H9 (cell line): ENCODE results near the gene TSPAN5. TPM values are rescaled to one million over a fixed set of nuclear protein-coding genes. Genes with fewer than 3 reads are reported as not detected.

Experiments used
- DNase-seq: peaks from one replicate; pipeline ENCODE4 v3.0.0-alpha.2; 2017
- H2AFZ ChIP-seq: one replicate; pipeline ENCODE4 v1.6.1; 2013; ENCODE audit warnings: mild to moderate bottlenecking, low read length, control low read depth, moderate library complexity
- H2AK5ac ChIP-seq: 2 replicates; pipeline ENCODE4 v1.6.1; 2013; ENCODE audit warnings: low read length, control low read depth, mixed read lengths; ENCODE audit not compliant: insufficient read length
- H2BK120ac ChIP-seq: one replicate; pipeline ENCODE4 v1.6.1; 2013; ENCODE audit warnings: low read depth, mild to moderate bottlenecking, low read length, control low read depth, inconsistent platforms; ENCODE audit not compliant: poor library complexity, severe bottlenecking
- H2BK12ac ChIP-seq: 2 replicates; pipeline ENCODE4 v1.6.1; 2013; ENCODE audit warnings: low read length, control low read depth, mixed read lengths, low read depth; ENCODE audit not compliant: insufficient read length
- H2BK15ac ChIP-seq: 2 replicates; pipeline ENCODE4 v1.6.1; 2013; ENCODE audit warnings: low read depth, low read length, control low read depth
- H2BK20ac ChIP-seq: one replicate; pipeline ENCODE4 v1.6.1; 2013; ENCODE audit warnings: low read depth, mild to moderate bottlenecking, low read length, control low read depth, inconsistent platforms; ENCODE audit not compliant: poor library complexity, severe bottlenecking
- H2BK5ac ChIP-seq: 2 replicates; pipeline ENCODE4 v1.6.1; 2013; ENCODE audit warnings: low read length, control low read depth, mixed read lengths; ENCODE audit not compliant: insufficient read length
- H3K14ac ChIP-seq: 2 replicates; pipeline ENCODE4 v1.6.1; 2013; ENCODE audit warnings: low read length, control low read depth; ENCODE audit not compliant: insufficient read depth
- H3K18ac ChIP-seq: 2 replicates; pipeline ENCODE4 v1.6.1; 2013; ENCODE audit warnings: low read depth, mild to moderate bottlenecking, mixed read lengths, low read length, control low read depth; ENCODE audit not compliant: insufficient read length
- H3K23ac ChIP-seq: 2 replicates; pipeline ENCODE4 v1.6.1; 2013; ENCODE audit warnings: low read length, control low read depth, mixed read lengths, low read depth; ENCODE audit not compliant: insufficient read length
- H3K23me2 ChIP-seq: 2 replicates; pipeline ENCODE4 v1.6.1; 2013; ENCODE audit warnings: low read depth, mild to moderate bottlenecking, mixed read lengths, low read length, control low read depth; ENCODE audit not compliant: insufficient read length, poor library complexity, severe bottlenecking
- H3K27ac ChIP-seq: 2 replicates; pipeline ENCODE4 v1.5.1; 2013; ENCODE audit warnings: low read length, control low read depth, mixed read lengths, low read depth; ENCODE audit not compliant: insufficient read length
- H3K27me3 ChIP-seq: 2 replicates; pipeline ENCODE4 v1.6.1; 2013; ENCODE audit warnings: low read length, control low read depth, inconsistent platforms; ENCODE audit not compliant: insufficient read depth
- H3K4ac ChIP-seq: 2 replicates; pipeline ENCODE4 v1.6.1; 2013; ENCODE audit warnings: low read depth, mild to moderate bottlenecking, control low read depth, inconsistent platforms, low read length, moderate library complexity
- H3K4me1 ChIP-seq: 2 replicates; pipeline ENCODE4 v1.6.1; 2013; ENCODE audit warnings: low read length, control low read depth, inconsistent platforms; ENCODE audit not compliant: insufficient read depth
- H3K4me2 ChIP-seq: 2 replicates; pipeline ENCODE4 v1.6.1; 2013; ENCODE audit warnings: low read length, control low read depth, mixed read lengths; ENCODE audit not compliant: insufficient read length, insufficient read depth
- H3K56ac ChIP-seq: 2 replicates; pipeline ENCODE4 v1.6.1; 2013; ENCODE audit warnings: low read depth, mild to moderate bottlenecking, mixed read lengths, low read length, control low read depth; ENCODE audit not compliant: insufficient read length
- H3K79me1 ChIP-seq: 2 replicates; pipeline ENCODE4 v1.6.1; 2013; ENCODE audit warnings: low read depth, mild to moderate bottlenecking, moderate library complexity, low read length, control low read depth, inconsistent platforms; ENCODE audit not compliant: insufficient read depth, poor library complexity, severe bottlenecking
- H3K79me2 ChIP-seq: 2 replicates; pipeline ENCODE4 v1.6.1; 2013; ENCODE audit warnings: low read length, control low read depth, inconsistent platforms; ENCODE audit not compliant: insufficient read depth
- H3K9ac ChIP-seq: 2 replicates; pipeline ENCODE4 v1.6.1; 2013; ENCODE audit warnings: low read length, control low read depth, mixed read lengths; ENCODE audit not compliant: insufficient read length; ENCODE audit errors: extremely low read depth
- H3K9me3 ChIP-seq: one replicate; pipeline ENCODE4 v1.6.1; 2013; ENCODE audit warnings: low read depth, low read length, inconsistent platforms; ENCODE audit not compliant: control insufficient read depth
- H3T11ph ChIP-seq: one replicate; pipeline ENCODE4 v1.6.1; 2013; ENCODE audit warnings: mild to moderate bottlenecking, low read length, control low read depth, inconsistent platforms
- H4K20me1 ChIP-seq: one replicate; pipeline ENCODE4 v1.6.1; 2013; ENCODE audit not compliant: control insufficient read depth, insufficient read length, insufficient read depth
- H4K5ac ChIP-seq: 2 replicates; pipeline ENCODE4 v1.6.1; 2013; ENCODE audit warnings: low read depth, mild to moderate bottlenecking, mixed read lengths, low read length, control low read depth; ENCODE audit not compliant: insufficient read length
- H4K8ac ChIP-seq: replicated peaks from 2 replicates; pipeline ENCODE4 v1.6.1; 2013; ENCODE audit warnings: low read length, control low read depth, mixed read lengths, low read depth; ENCODE audit not compliant: insufficient read length
- H4K91ac ChIP-seq: 2 replicates; pipeline ENCODE4 v1.6.1; 2013; ENCODE audit warnings: low read depth, mild to moderate bottlenecking, moderate library complexity, mixed read lengths, low read length, control low read depth; ENCODE audit not compliant: insufficient read length
- H3K27ac Mint-ChIP-seq, 3 experiments: 2 replicates in 2 of 3; 3 replicates in 1 of 3; pipeline ENCODE4 v1.8.0; 2020 to 2021; ENCODE audit warnings: mixed read lengths in 3 of 3, mild to moderate bottlenecking in 1 of 3, moderate library complexity in 1 of 3
- H3K27me3 Mint-ChIP-seq: 2 replicates; pipeline ENCODE4 v1.8.0; 2021; ENCODE audit warnings: low read depth, mild to moderate bottlenecking, moderate library complexity, mixed read lengths
- H3K36me3 Mint-ChIP-seq, 3 experiments: 2 replicates in 2 of 3; 3 replicates in 1 of 3; pipeline ENCODE4 v1.8.0; 2020 to 2021; ENCODE audit warnings: low read depth in 3 of 3, mixed read lengths in 3 of 3; ENCODE audit not compliant: insufficient read depth in 1 of 3
- H3K4me1 Mint-ChIP-seq, 2 experiments: 2 replicates each; pipeline ENCODE4 v1.8.0; 2020; ENCODE audit warnings: mixed read lengths in 2 of 2
- H3K4me3 Mint-ChIP-seq, 2 experiments: 2 replicates in 1 of 2; 3 replicates in 1 of 2; pipeline ENCODE4 v1.8.0; 2020 to 2021; ENCODE audit warnings: mild to moderate bottlenecking in 2 of 2, mixed read lengths in 2 of 2, moderate library complexity in 1 of 2
- H3K9me3 Mint-ChIP-seq, 2 experiments: 2 replicates in 1 of 2; 3 replicates in 1 of 2; pipeline ENCODE4 v1.8.0; 2020; ENCODE audit warnings: mild to moderate bottlenecking in 2 of 2, mixed read lengths in 2 of 2, moderate library complexity in 1 of 2
- WGBS: extraction: QIAGEN DNeasy Blood & Tissue Kit; methylation state at CpG from one replicate; pipeline ENCODE4 v1.1.7; 2013; ENCODE audit warnings: missing lambda C conversion rate, low lambda C conversion rate, mixed read lengths; ENCODE audit not compliant: insufficient read length; ENCODE audit errors: extremely low coverage; 5-methylcytosine and 5-hydroxymethylcytosine counted together
- total RNA-seq: library from RNA; stranded (reverse); gene quantifications from 2 replicates; pipeline ENCODE4 v1.2.1, GENCODE V29; 2021
- TF ChIP-seq, protein P1 (sequence below): fragments of 200-600 bp; sonication (generic); conservative IDR thresholded peaks from 3 replicates; pipeline ENCODE4 v1.8.0; 2021; ENCODE audit warnings: antibody characterized with exemption, mild to moderate bottlenecking

The TSPAN5 gene
- total RNA-seq, 1 experiment from 2014 or later = 7.0 TPM

- no peak overlapping the region for H3K9ac ChIP-seq
- H3K56ac ChIP-seq = no peak overlapping the region
- H3K4me2 ChIP-seq = no peak overlapping the region
- H4K91ac ChIP-seq = no peak overlapping the region
- no peaks in the 10 kb centered on the region for H4K20me1 ChIP-seq
- no peak for DNase-seq
- no peaks in the 10 kb centered on the region for H3K79me1 ChIP-seq
- H3K4me1 ChIP-seq = peaks cover 5% of the 10 kb centered on the region; the same call in 1 of the 2 replicates
- H3K27me3 ChIP-seq = no peaks in the 10 kb centered on the region
- Mint-ChIP-seq H3K4me3 (no peak overlapping the region), H3K36me3 (peaks cover 2 to 9% (median 9%) of the 10 kb centered on the region in 3 experiments; a peak in 4 of 7 replicates), H3K27me3 (peaks cover 2% of the 10 kb centered on the region; the same call in 1 of the 2 replicates), H3K9me3 (peaks cover 2 to 3% of the 10 kb centered on the region in 2 experiments; a peak in 3 of 5 replicates), H3K27ac (no peak overlapping the region; a peak in 1 of 7 replicates), H3K4me1 (peaks cover 17 to 27% of the 10 kb centered on the region in 2 experiments)
- H3K27ac ChIP-seq = no peak overlapping the region
- H2BK5ac ChIP-seq = no peak overlapping the region
- H2AFZ ChIP-seq = no peak overlapping the region
- H4K8ac ChIP-seq = no peak overlapping the region
- no peak overlapping the region for H3T11ph ChIP-seq
- no CpG with 5 or more reads among the region's 5 CpGs for WGBS
- H2BK120ac ChIP-seq = no peak overlapping the region
- no peak overlapping the region for H3K23ac ChIP-seq
- no peak overlapping the region for H2BK20ac ChIP-seq
- no peak overlapping the region for H4K5ac ChIP-seq
- H3K14ac ChIP-seq = no peak overlapping the region
- no peaks in the 10 kb centered on the region for H3K79me2 ChIP-seq
- TF ChIP-seq, protein P1, sequence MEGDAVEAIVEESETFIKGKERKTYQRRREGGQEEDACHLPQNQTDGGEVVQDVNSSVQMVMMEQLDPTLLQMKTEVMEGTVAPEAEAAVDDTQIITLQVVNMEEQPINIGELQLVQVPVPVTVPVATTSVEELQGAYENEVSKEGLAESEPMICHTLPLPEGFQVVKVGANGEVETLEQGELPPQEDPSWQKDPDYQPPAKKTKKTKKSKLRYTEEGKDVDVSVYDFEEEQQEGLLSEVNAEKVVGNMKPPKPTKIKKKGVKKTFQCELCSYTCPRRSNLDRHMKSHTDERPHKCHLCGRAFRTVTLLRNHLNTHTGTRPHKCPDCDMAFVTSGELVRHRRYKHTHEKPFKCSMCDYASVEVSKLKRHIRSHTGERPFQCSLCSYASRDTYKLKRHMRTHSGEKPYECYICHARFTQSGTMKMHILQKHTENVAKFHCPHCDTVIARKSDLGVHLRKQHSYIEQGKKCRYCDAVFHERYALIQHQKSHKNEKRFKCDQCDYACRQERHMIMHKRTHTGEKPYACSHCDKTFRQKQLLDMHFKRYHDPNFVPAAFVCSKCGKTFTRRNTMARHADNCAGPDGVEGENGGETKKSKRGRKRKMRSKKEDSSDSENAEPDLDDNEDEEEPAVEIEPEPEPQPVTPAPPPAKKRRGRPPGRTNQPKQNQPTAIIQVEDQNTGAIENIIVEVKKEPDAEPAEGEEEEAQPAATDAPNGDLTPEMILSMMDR = no peak
- H3K4ac ChIP-seq = no peak overlapping the region
- H3K23me2 ChIP-seq = no peaks in the 10 kb centered on the region
- H2BK12ac ChIP-seq = no peak overlapping the region
- no peak overlapping the region for H2AK5ac ChIP-seq
- no peak overlapping the region for H3K18ac ChIP-seq
- H3K9me3 ChIP-seq = no peaks in the 10 kb centered on the region
- H2BK15ac ChIP-seq = no peak overlapping the region
These were observed 118.7 kb downstream of the TSPAN5 start for GRCh38 chr4:98539741-98540140.
